ENCODE data around the gene OPN1SW.

The OPN1SW gene
- 0 to 0.21 (median 0) reads per million in 9 experiments for total RNA-seq

GRCh38 chr7:128775744-128776474, at the start of gene OPN1SW:
OPN1SW (minus strand) TSS chr7:128775794; CDS start chr7:128775781, 13 bp downstream.
- DNase-seq (no peak), ATAC-seq (replicated peaks) (no peak)
- H3K36me3 Mint-ChIP-seq (ENCODE audit: insufficient read depth) = peaks cover 22% of the 10 kb centered on the region
- no peak within 1 kb of the TSS for H3K4me3 Mint-ChIP-seq
- no peak within 1 kb of the TSS for H3K27ac Mint-ChIP-seq
- peaks cover 3 to 8% of the 10 kb centered on the region in 2 donors for H3K9me3 Mint-ChIP-seq
- no peaks in the 10 kb centered on the region for H3K4me1 Mint-ChIP-seq (ENCODE audit: low read depth in 2 of 2)
- H3K27me3 Mint-ChIP-seq = no peaks in the 10 kb centered on the region

GRCh38 chr7:128821724-128822123, 46.1 kb upstream of the OPN1SW start:
- Mint-ChIP-seq H3K4me1 (ENCODE audit: low read depth in 2 of 2) (peaks cover 0 to 2% of the 10 kb centered on the region in 2 donors), H3K9me3 (no peaks in the 10 kb centered on the region), H3K27ac (no peak overlapping the region), H3K4me3 (no peak overlapping the region), H3K27me3 (peaks cover 3 to 59% of the 10 kb centered on the region in 2 donors), H3K36me3 (ENCODE audit: insufficient read depth) (no peaks in the 10 kb centered on the region)
- DNase-seq (no peak), ATAC-seq (replicated peaks) (no peak)

GRCh38 chr7:128818694-128819093, 43.1 kb upstream of the OPN1SW start:
- Mint-ChIP-seq H3K27me3 (peaks cover 0 to 43% of the 10 kb centered on the region in 2 donors), H3K36me3 (ENCODE audit: insufficient read depth) (no peaks in the 10 kb centered on the region), H3K4me3 (no peak overlapping the region), H3K4me1 (ENCODE audit: low read depth in 2 of 2) (peaks cover 0 to 2% of the 10 kb centered on the region in 2 donors), H3K9me3 (no peaks in the 10 kb centered on the region), H3K27ac (no peak overlapping the region)
- DNase-seq = no peak
- no peak for ATAC-seq (replicated peaks)

GRCh38 chr7:128815289-128815942, 39.8 kb upstream of the OPN1SW start:
- Mint-ChIP-seq H3K36me3 (ENCODE audit: insufficient read depth) (no peaks in the 10 kb centered on the region), H3K27ac (no peak overlapping the region), H3K4me1 (ENCODE audit: low read depth in 2 of 2) (peaks cover 0 to 2% of the 10 kb centered on the region in 2 donors), H3K9me3 (no peaks in the 10 kb centered on the region), H3K27me3 (peaks cover 0 to 27% of the 10 kb centered on the region in 2 donors), H3K4me3 (no peak overlapping the region)
- ATAC-seq (replicated peaks) = no peak
- DNase-seq = no peak

- Mint-ChIP-seq H3K27me3 (peaks cover 0 to 19% of the 10 kb centered on the region in 2 donors), H3K4me3 (no peak overlapping the region), H3K36me3 (ENCODE audit: insufficient read depth) (no peaks in the 10 kb centered on the region), H3K9me3 (no peaks in the 10 kb centered on the region), H3K4me1 (ENCODE audit: low read depth in 2 of 2) (no peaks in the 10 kb centered on the region), H3K27ac (no peak overlapping the region)
- ATAC-seq (replicated peaks) (no peak), DNase-seq (no peak)
These were observed 38.9 kb upstream of the OPN1SW start for GRCh38 chr7:128814499-128814898.

GRCh38 chr7:128812514-128813168, 37.0 kb upstream of the OPN1SW start:
- Mint-ChIP-seq H3K27ac (no peak overlapping the region), H3K4me1 (ENCODE audit: low read depth in 2 of 2) (no peaks in the 10 kb centered on the region), H3K27me3 (peaks cover 0 to 4% of the 10 kb centered on the region in 2 donors), H3K9me3 (no peaks in the 10 kb centered on the region), H3K36me3 (ENCODE audit: insufficient read depth) (no peaks in the 10 kb centered on the region), H3K4me3 (no peak overlapping the region)
- DNase-seq = no peak
- ATAC-seq (replicated peaks) = no peak

GRCh38 chr7:128811631-128812430, 36.2 kb upstream of the OPN1SW start:
- H3K27me3 Mint-ChIP-seq = no peaks in the 10 kb centered on the region
- no peaks in the 10 kb centered on the region for H3K4me1 Mint-ChIP-seq (ENCODE audit: low read depth in 2 of 2)
- H3K27ac Mint-ChIP-seq = no peak overlapping the region
- H3K36me3 Mint-ChIP-seq (ENCODE audit: insufficient read depth) = no peaks in the 10 kb centered on the region
- ATAC-seq (replicated peaks) (no peak), DNase-seq (no peak)
- no peaks in the 10 kb centered on the region for H3K9me3 Mint-ChIP-seq
- no peak overlapping the region for H3K4me3 Mint-ChIP-seq

GRCh38 chr7:128810997-128811396, 35.4 kb upstream of the OPN1SW start:
- H3K4me1 Mint-ChIP-seq (ENCODE audit: low read depth in 2 of 2) = no peaks in the 10 kb centered on the region
- no peak overlapping the region for H3K27ac Mint-ChIP-seq
- no peaks in the 10 kb centered on the region for H3K36me3 Mint-ChIP-seq (ENCODE audit: insufficient read depth)
- no peaks in the 10 kb centered on the region for H3K9me3 Mint-ChIP-seq
- ATAC-seq (replicated peaks) (no peak), DNase-seq (no peak)
- H3K4me3 Mint-ChIP-seq = no peak overlapping the region
- H3K27me3 Mint-ChIP-seq = no peaks in the 10 kb centered on the region

GRCh38 chr7:128810473-128810872, 34.9 kb upstream of the OPN1SW start:
- Mint-ChIP-seq H3K4me3 (no peak overlapping the region), H3K27ac (no peak overlapping the region), H3K27me3 (no peaks in the 10 kb centered on the region), H3K4me1 (ENCODE audit: low read depth in 2 of 2) (no peaks in the 10 kb centered on the region), H3K36me3 (ENCODE audit: insufficient read depth) (no peaks in the 10 kb centered on the region), H3K9me3 (no peaks in the 10 kb centered on the region)
- ATAC-seq (replicated peaks) (no peak), DNase-seq (no peak)

- Mint-ChIP-seq H3K4me3 (no peak overlapping the region), H3K4me1 (ENCODE audit: low read depth in 2 of 2) (no peaks in the 10 kb centered on the region), H3K9me3 (no peaks in the 10 kb centered on the region), H3K27me3 (no peaks in the 10 kb centered on the region), H3K27ac (no peak overlapping the region), H3K36me3 (ENCODE audit: insufficient read depth) (no peaks in the 10 kb centered on the region)
- no peak for DNase-seq
- no peak for ATAC-seq (replicated peaks)
These were observed 33.8 kb upstream of the OPN1SW start for GRCh38 chr7:128809363-128809762.

GRCh38 chr7:128807191-128807590, 31.6 kb upstream of the OPN1SW start:
- no peaks in the 10 kb centered on the region for H3K9me3 Mint-ChIP-seq
- no peaks in the 10 kb centered on the region for H3K27me3 Mint-ChIP-seq
- no peaks in the 10 kb centered on the region for H3K36me3 Mint-ChIP-seq (ENCODE audit: insufficient read depth)
- no peak overlapping the region for H3K27ac Mint-ChIP-seq
- H3K4me1 Mint-ChIP-seq (ENCODE audit: low read depth in 2 of 2) = no peaks in the 10 kb centered on the region
- DNase-seq (no peak), ATAC-seq (replicated peaks) (no peak)
- no peak overlapping the region for H3K4me3 Mint-ChIP-seq

GRCh38 chr7:128805225-128805624, 29.6 kb upstream of the OPN1SW start:
- no peak overlapping the region for H3K4me3 Mint-ChIP-seq
- H3K27ac Mint-ChIP-seq = no peak overlapping the region

GRCh38 chr7:128804484-128804883, 28.9 kb upstream of the OPN1SW start:
- no peak for DNase-seq

More at GRCh38 chr7:128805225-128805624, 29.6 kb upstream of the OPN1SW start:
- no peaks in the 10 kb centered on the region for H3K27me3 Mint-ChIP-seq
- ATAC-seq (replicated peaks) = no peak
- no peaks in the 10 kb centered on the region for H3K4me1 Mint-ChIP-seq (ENCODE audit: low read depth in 2 of 2)
- DNase-seq = no peak
- H3K36me3 Mint-ChIP-seq (ENCODE audit: insufficient read depth) = no peaks in the 10 kb centered on the region
- H3K9me3 Mint-ChIP-seq = no peaks in the 10 kb centered on the region

More at GRCh38 chr7:128804484-128804883, 28.9 kb upstream of the OPN1SW start:
- H3K27ac Mint-ChIP-seq = no peak overlapping the region
- H3K36me3 Mint-ChIP-seq (ENCODE audit: insufficient read depth) = no peaks in the 10 kb centered on the region
- no peak for ATAC-seq (replicated peaks)
- H3K4me1 Mint-ChIP-seq (ENCODE audit: low read depth in 2 of 2) = no peaks in the 10 kb centered on the region
- no peaks in the 10 kb centered on the region for H3K27me3 Mint-ChIP-seq
- no peak overlapping the region for H3K4me3 Mint-ChIP-seq
- H3K9me3 Mint-ChIP-seq = no peaks in the 10 kb centered on the region

All from effector memory CD8-positive, alpha-beta T cell (primary cell).